ENCODE measurements around the gene CDK8.

Gene CDK8

DNA sequence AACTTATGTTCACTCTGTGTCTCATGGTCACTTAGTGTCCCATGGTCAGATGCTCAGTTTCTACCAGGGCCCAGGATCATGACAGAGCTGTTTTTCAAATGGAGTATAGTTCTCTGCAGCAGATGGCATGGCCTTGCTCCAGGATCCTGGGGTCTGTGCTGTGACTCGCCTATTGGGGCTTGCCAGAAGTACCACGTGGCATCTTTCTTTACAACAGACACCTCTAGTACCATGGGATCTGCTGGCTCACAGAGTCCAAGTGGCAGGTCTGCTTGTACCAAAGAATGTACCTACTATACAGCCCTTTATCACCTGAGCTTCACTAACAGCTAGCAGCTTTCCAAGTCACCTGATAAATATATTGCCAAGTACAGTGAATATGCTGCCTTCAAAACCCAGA lies 25.8 kb upstream of the CDK8 start:
- H3K4me3 ChIP-seq (ENCODE audit: low read depth, low read length), result no peak overlapping the region
- no peak for DNase-seq (ENCODE audit: low read depth)
- no peak for TF ChIP-seq CTCF (IDR thresholded peaks at IDR 0.05; ENCODE audit: insufficient read depth, low read depth, low read length, missing control alignments)

- no peak overlapping the region for H3K4me3 ChIP-seq (ENCODE audit: low read depth, low read length)
- no peak for TF ChIP-seq CTCF (IDR thresholded peaks at IDR 0.05; ENCODE audit: insufficient read depth, low read depth, low read length, missing control alignments)
- no peak for DNase-seq (ENCODE audit: low read depth)
These were observed 24.8 kb upstream of the CDK8 start for GRCh38 chr13:26229080-26229615.

DNA sequence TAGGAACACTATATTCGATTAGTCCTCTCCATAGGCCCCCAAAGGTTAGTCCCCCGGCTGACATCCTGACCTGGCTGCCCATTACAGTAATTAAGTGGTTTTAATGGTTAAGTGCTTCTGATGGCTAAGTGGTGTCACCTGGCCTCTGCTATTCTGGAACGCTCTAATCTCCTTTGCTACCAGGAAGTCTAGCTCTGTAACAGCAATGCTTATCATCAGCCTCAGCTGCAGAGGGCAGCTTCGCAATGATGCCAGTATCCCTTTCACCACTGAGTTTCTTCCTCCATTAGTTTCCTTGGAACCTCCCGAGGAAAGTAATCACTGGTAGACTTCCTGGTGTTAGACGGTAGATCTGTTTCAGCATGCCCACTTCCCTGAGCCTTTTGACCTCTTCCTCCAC lies 23.2 kb upstream of the CDK8 start:
- H3K4me3 ChIP-seq (ENCODE audit: low read depth, low read length), result no peak overlapping the region
- TF ChIP-seq CTCF (IDR thresholded peaks at IDR 0.05; ENCODE audit: insufficient read depth, low read depth, low read length, missing control alignments), result no peak
- DNase-seq (ENCODE audit: low read depth), result no peak

- TF ChIP-seq CTCF (IDR thresholded peaks at IDR 0.05; ENCODE audit: insufficient read depth, low read depth, low read length, missing control alignments), result no peak
These were observed 17.6 kb upstream of the CDK8 start for GRCh38 chr13:26236296-26236695.

GRCh38 chr13:26246154-26246553 lies 7.8 kb upstream of the CDK8 start:
- DNase-seq (ENCODE audit: low read depth), result no peak
- no peak overlapping the region for H3K4me3 ChIP-seq (ENCODE audit: low read depth, low read length)
- no peak for TF ChIP-seq CTCF (IDR thresholded peaks at IDR 0.05; ENCODE audit: insufficient read depth, low read depth, low read length, missing control alignments)

More at GRCh38 chr13:26236296-26236695, 17.6 kb upstream of the CDK8 start:
- DNase-seq (ENCODE audit: low read depth), result no peak
- H3K4me3 ChIP-seq (ENCODE audit: low read depth, low read length), result no peak overlapping the region

GRCh38 chr13:26247011-26247410 lies 6.9 kb upstream of the CDK8 start:
- TF ChIP-seq CTCF (IDR thresholded peaks at IDR 0.05; ENCODE audit: insufficient read depth, low read depth, low read length, missing control alignments), result no peak
- DNase-seq (ENCODE audit: low read depth), result no peak
- no peak overlapping the region for H3K4me3 ChIP-seq (ENCODE audit: low read depth, low read length)

DNA sequence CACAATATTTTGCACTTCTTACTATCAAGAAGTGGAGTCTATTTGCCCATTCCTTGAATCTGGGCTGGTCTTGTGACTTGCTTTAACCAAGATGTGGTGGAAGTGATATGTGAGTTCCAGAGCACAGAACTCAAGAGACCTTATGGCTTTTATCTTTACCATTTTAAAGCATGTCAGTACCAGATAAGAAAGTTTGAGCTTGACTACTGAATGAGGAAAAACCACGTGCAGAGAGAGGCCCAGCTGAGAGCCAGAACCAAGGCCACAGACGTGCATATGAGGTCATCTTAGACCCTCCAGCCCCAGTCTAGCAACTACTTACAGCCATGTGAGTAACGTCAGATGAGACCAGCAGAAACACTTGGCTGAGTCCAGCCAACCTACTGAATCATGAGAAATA lies 6.3 kb upstream of the CDK8 start:
- no peak for DNase-seq (ENCODE audit: low read depth)
- TF ChIP-seq CTCF (IDR thresholded peaks at IDR 0.05; ENCODE audit: insufficient read depth, low read depth, low read length, missing control alignments), result no peak

More for the DNA sequence above, 6.3 kb upstream of the CDK8 start:
- H3K4me3 ChIP-seq (ENCODE audit: low read depth, low read length), result no peak overlapping the region

All from GM12865 (cell line).